ENCODE measurements around the gene TCIRG1.

TCIRG1 gene

DNA sequence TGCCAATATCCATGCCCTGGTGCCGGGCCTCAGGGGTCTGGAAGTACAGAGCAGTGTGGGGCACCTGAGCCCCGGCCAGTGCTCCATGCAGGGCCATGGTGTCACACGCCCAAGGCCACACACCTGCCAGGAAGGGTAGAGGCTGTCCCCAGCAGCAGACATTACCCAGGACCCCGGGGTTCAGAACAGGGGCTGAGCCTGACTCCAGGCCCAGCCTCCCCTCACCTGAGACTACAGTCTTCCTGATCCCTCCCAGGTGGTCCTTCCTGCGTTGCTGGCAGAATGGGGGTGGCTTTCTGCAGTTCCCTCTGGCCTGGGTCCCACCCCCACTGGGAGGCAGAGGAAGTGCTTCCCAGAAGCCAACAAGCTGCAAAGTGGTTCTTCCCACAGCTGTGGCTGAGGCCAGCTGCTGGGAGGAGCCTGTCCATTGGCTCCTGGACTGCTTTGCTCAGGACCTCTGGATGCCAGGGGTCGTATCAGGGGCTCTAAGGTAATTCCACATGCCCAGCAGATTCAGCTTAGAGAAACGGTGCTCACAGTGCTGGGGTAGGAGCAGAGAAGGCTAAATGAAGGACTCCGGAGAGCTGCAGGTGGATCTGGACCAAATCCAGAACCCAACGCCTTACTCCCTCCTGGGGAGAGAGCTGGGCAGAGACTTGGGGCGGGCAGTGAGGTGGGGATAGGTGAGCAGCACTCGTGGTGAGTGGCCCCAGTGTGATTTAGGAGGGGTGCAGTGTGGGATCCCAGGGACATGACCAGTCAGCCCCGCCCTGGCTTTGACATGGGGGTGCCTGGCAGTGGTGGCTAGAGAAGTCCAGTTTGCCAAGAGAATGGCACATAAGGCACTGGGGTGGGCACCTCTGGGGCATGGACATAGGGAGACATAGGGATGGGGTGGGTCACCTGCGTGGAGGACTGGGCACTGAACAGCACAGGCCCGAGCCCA, 12.6 kb downstream of the TCIRG1 start:
- DNase-seq (ENCODE audit: low spot score) = no peak

DNA sequence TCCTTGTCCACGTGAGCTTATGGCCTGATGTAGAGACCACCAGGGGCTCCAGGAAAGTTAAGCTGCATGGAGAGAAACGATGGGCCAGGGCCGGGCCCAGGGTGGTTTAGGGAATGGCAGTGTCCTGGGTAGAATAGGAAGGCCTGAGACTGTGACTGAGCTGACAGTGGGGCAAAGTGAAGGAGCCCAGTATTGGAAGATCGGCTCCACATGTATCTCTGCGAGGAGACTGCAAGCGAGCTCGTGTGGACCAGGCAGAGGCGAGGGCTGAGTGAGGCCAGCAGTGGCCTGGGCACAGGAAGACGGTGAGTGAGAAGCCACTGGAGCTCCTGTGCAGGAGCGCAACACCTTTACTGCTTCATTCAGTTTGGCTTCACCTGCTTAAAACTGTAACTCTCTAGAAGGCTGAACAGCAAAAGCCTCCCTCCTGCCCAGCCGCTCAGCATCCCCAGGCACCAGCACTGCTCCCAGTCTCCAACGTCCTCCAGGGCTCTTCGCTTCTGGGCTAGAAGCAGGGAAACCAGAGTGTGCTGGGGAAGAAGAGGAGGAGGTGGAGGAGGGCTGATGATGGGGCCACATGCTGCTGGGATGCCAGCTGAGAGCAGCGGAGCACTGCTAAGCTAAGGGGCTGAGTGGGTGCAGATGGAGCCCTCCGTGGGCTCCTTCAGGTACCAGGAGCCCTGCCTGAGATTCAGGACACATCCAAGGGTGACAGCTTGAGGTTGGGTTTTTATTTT, 13.5 kb downstream of the TCIRG1 start:
- no peak for DNase-seq (ENCODE audit: low spot score)

DNA sequence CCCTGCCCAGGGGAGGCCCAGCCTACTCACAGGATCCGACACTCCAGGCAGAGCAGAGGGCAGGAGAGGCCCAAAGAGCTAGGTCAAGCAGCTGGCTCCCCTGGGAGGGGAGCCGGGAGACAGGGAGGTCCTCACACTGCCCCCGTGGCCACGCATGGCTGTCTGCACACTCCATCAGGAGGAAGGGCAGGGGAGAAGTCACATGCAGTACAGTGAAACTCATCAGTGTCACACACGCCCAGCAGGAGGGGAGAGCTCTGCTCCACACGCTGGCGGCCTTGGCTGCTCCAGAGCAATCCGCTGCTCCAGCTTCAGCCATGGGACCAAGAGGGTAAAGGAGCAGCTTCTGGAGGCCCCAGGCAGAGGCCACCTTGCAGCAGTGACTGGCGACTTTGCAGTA, 14.3 kb downstream of the TCIRG1 start:
- DNase-seq (ENCODE audit: low spot score) = no peak

DNA sequence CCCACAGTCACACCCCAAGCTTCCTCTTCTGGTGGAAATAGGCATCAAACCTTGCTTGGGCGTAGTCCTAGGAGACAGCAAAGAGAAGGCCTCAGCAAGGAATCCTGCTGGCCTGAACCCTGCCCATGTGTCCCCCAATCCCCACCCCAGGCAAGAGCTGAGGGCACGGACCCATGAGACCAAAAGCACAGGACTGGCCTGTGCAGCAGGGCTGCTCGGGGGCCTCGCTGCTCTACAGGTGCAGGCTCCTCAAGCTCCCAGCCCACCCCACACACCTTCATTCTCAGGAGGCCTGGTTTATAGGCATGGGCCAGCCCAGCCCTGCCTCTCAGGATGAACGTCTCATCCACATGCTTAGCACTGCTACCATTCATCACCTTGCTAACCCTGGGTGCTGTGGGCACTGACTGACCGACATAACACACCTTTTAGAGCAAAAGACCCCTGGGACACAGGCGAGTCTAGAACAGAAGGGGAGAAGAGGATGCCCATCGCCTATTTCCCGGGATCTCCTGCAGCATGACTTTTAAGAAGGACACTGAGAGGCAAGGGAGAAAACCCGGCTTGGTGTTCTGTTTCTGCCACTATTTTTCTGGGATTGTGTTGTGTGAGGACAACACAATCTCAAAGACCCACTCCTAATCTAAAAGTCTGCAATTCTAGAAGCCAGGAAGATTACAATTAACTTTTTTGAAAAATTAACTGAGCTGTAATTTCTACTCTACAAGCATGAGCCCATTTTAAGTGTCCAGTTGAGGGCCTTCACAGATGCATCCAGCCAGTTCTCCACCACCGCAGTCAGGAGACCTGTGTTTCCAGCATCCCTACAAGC, 15.4 kb downstream of the TCIRG1 start:
- no peak for DNase-seq (ENCODE audit: low spot score)

DNA sequence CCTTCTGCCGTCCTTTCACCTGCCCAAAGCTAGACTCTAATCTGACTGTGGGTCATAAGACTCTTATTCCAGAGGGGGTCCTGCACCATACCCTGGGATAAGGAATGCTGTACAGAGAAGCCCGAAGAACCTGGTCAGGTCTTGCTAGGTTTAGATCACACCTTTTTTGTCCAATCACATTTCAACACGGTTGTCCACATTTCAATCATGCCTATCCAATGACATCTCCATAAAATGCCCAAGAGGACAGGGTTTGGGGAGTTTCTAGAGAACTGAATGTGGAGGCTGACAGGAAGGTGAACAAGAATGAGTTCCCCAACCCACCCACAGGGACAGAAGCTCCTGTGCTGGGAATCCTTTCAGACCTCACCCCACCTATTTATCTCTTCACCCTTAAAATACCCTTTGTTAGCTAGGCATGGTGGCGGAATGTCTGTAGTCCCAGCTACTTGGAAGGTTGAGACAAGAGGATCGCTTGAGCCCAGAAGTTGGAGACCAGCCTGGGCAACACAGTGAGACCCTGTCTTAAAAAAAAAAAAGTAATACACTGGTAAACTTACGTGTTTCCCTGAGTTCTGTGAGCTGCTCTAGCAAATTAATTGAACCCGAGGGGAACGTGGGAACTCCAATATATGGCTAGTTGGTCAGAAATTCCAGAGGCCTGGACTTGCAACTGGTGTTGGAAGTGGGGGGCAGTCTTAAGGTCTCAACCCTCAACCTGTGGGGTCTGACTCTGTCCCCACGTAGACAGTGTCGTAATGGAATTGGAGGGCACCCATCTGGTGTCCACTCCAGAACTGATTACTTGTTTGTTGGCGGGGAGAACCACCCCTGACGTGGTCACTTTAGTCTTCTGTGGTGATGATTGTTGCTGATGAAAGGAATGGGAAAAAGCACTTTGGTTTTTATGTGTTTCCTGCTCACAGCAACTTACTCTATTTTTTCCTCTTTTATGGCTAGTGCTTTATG, 17.8 kb downstream of the TCIRG1 start:
- no peak for DNase-seq (ENCODE audit: low spot score)

DNA sequence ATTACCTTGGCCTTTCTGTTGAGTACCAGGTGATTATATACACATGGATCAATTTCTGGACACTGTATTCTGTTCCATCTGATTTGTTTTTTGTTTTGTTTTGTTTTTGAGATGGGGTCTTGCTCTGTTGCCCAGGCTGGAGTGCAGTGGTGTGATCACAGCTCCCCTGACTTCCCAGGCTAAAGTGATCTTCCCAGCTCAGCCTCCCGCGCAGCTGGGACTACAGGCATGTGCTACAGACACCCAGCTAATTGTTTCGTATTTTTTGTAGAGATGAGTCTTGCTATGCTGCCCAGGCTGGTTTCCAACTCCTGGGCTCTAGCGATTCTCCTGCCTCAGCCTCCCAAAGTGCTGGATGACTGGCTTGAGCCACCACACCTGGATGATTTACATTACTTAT, 19.0 kb downstream of the TCIRG1 start:
- no peak for DNase-seq (ENCODE audit: low spot score)

DNA sequence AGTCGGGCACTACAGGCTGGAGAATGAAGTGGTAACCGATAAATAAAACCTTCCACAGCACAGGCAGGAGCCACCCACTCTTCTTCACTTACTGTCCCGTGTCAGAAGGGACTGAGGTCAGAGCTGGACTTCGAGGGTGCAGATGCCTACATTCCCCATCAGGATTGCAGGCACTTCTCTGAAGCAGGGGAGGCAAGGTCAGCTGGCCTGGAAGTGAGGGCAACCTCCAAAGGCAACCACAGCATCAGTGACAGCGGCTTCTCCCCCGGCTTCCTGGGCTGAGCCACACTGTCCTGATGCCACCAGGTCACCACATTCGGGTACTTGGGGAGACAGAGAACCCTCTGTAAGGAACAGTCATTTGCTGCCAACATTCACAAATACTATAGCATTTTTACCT, 22.7 kb downstream of the TCIRG1 start:
- DNase-seq (ENCODE audit: low spot score) = no peak

DNA sequence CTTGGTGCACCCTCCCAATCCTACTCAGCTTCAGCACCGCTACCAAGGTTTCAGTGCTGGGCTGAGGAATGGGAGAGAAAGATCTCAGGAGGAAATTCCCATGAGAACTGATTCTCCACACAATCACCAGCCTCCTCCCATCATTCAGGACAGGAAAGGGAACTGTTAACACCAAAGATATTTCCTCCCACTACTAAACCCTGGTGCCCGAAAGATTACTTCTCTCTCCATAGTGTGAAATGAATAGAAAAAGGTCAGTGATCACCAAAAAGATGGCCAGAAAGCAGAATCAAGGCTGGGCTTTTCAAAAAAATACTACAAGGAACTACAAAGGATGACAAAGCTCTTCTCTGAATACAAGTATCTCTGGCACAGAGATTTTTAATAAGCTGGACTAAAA, 26.1 kb downstream of the TCIRG1 start:
- no peak for DNase-seq (ENCODE audit: low spot score)

DNA sequence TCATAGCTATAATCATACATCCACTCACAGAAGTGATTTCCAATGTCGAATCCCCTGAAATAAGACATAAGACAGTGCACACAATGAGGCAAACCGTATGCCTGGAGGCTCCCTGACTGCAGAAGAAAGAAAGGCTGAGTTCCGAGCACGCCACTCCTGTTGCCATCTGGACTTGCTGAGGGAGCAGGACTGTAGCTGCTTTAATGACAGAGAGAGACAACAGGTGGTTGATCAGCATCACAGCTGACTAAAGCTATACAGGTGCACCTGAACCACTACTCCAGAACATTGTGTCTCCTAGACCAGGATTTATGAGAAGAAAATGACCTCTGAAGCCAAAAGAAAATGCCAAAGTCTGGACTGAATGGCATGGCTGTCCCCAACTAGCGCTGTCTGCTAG, 27.0 kb downstream of the TCIRG1 start:
- no peak for DNase-seq (ENCODE audit: low spot score)

DNA sequence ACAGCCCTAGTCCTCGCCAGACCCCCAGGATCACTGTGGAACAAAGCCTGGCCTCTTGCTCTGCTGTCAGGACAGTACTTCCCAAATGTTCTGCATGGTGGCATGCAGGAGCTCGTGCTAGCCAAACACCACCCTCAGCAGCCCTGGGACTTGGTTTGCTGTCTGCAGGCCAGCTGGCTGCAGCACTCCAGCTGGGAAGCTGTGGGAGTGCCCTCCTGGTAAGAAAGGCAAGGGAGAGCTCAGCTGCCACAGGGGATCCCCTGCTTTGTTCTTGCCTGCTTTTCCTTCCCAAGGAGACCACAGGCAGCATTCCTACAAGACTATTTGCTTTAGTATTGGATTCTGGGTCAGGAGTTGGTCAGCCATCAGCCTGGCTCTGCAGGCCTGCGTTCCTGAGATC, 27.9 kb downstream of the TCIRG1 start:
- DNase-seq (ENCODE audit: low spot score) = no peak

DNA sequence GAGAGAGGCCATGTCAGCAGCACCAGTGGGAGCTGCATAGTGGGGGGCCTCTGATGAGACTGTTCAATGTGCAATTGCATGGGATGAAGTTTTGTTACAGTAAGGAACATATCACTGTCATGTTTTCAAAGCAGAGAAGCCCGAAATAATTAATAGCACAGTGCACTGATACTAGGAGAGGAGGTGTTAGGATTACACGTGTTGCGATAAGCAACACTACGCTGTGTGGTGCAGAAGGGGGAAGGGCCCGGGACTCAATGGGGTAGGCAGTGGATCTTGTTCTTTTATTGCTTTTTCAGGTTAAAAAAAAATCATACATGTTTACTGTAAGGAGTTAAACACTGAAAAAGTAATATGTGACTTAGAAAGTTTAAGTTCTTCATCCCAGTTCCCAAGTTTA, 29.2 kb downstream of the TCIRG1 start:
- no peak for DNase-seq (ENCODE audit: low spot score)

DNA sequence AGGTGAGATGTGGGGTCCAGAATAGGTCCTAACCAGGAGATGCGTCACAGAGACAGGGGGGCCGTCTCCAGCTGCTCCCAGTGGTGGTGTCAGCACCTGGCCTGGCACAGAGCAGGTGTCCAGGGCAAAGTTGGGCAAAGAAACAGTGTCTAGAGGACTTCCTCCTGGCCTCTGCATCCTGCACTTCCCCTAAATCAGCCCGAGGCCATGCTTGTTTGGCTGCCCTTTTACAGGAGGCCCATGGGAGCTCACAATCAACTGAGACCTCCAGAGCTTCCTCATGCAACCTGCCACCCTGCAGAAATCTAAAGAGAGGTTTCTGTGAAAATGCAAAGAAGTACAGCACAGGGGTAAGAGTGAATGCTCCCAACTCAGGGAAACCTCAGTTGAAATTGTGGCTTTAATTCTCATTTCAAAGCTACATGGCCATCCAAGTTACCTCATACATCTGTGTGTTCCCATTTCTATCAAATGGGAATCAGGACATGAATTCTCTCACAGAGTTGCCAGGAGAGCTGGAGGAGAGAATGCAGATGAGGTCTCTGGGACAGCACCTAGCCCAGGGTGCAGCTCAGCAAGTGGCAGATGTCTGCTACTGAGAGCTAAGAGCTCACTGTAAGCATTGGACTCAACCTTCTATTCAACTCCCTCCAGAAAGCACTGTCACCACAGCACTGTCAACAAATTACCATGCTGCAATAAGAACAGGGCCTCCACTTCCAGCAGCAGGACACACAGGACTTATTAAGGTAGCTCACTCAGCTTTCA, 32.6 kb downstream of the TCIRG1 start:
- DNase-seq (ENCODE audit: low spot score) = no peak

DNA sequence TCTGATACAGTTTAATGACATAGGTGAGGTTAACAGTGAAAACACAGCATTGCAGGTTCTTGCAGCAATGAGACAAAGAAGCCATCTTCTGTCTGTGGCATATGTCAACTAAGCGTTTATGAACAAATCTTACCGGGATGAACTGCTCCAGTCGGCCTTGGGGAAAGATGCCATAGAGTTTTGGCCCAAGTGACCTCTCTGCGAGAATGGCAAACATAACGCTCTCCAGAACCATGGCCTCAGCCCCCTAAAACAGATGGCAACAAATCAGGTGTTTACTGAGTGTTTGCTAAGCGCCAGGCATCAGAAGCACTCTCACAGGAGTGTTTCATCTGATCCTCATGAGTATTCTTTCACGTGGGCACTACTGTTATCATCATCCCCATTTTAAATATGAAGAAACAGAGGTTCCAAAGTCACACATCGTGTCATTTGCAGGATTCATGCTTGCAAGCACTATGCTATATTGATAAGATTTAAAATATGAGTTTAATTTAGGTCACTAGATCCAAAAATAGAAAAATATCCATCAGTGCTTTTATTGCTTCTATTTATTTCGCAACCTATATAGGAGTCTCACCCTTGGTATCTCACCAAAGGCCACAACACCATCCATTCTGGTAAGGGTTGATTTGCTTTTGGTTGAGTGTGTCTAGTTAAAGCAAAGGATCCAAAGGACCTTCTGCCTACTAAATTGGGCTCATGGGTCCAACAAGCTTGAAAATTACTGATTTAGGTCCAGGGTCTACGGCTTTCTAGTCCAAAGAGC, 35.9 kb downstream of the TCIRG1 start:
- DNase-seq (ENCODE audit: low spot score) = no peak

DNA sequence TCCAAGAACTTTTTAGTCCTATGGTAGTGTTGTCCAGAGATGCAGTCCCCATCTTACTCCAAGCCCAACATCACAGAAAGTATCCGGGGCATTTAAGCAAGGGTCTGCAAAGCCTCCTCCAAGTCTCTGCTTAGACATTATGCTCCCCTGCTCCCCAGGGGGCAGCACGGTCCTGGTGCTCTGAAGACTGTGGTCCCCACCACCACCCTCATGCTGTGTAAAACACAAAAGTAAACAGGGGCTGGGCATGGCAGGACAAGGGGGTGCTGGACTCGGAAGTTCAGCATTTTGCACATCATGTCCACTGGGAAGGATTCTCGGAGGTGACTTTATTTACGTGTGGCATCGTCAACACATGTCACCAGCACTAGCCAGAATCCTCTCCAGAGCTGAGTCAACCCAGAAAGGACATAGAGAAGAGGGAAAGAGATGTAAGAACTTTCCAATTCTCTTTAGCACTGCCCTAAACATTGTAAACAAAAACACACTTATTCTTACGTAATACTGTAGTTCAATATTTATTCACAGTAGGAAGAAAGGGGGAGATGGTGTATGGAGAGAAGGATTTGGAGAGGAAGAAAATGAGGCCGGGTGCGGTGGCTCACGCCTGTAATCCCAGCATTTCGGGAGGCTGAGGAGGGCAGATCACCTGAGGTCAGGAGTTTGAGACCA, 37.7 kb downstream of the TCIRG1 start:
- DNase-seq (ENCODE audit: low spot score) = no peak

DNA sequence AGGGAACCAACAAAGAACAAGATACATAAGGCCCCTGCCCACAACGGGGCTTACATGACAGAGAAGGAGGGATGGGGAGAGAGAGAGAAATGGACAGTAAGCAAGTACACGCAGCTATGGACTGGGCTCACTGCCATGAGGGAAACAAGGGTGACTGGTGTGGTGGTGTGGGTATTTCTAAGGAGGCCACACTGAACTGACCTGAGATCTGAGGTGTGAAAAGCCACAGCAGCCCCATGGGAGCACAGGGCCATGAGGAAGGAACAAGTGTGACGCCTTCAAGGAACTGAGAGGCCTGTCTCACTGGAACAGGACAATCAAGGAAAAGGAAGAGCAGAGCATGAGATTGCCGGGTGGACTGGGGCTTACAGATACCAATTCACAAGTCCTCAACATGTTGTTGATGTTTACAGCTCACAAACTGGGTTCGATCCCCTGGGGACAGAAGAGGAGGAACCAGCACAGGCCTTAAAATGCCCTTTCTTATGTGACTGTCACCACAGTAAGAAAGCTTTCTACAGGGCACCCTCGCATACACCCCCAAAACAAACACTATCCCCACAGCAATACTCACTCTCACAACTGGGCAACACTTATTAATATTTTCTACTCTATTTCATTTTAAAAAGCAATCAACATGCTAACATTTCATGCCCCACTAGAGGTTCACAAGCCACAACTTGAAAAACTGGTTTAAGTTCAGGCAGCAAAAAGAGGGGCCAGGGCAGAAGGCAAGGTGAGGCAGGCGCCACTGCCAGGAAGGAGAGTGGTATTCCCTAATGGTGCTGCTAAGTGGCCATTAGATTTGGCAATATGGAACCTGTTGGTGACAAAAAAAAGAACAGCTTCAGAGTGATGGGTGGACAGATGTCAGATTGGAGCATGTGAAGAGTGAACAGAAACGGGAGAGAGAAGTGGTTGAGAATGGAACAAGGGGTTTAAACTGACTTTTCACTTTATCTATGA, 39.1 kb downstream of the TCIRG1 start:
- no peak for DNase-seq (ENCODE audit: low spot score)

DNA sequence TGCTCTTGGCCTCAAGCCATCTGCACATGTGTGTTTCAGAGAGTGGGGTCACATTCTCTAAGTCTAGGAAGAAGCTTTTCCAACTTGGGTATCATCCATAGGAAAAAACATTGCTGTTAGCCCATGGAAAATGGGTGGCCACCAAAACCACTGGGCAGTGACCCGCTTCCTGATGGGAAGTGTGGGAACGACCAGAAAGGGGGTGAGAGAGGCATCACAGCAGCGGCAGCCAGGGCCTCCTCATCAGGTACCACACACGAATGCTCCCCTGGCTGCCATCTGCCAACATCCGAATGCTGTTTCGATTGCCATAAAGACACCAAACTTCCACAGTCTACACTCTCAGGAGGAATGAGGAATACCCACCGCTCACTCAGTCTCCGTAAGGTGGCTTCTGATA, 42.0 kb downstream of the TCIRG1 start:
- DNase-seq (ENCODE audit: low spot score) = no peak

DNA sequence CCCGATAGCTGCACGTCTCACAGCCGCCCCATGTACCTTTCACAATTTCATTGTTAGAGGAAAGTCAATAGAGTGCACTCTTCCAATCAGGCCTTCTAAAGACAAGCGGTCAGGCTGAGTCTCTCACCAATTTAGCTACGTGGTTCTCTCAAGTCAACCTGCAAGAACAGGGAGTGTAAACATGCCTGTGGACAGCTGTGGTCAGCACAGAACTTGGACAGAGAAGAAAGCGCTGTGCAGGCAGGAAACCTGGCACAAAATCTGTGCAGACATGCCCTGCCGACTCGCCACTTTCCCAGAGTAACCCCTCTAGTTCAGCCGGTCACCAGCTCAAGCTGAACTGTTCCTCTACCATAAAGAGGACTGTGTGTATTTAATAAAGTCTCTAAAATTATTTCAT, 42.9 kb downstream of the TCIRG1 start:
- no peak for DNase-seq (ENCODE audit: low spot score)

DNA sequence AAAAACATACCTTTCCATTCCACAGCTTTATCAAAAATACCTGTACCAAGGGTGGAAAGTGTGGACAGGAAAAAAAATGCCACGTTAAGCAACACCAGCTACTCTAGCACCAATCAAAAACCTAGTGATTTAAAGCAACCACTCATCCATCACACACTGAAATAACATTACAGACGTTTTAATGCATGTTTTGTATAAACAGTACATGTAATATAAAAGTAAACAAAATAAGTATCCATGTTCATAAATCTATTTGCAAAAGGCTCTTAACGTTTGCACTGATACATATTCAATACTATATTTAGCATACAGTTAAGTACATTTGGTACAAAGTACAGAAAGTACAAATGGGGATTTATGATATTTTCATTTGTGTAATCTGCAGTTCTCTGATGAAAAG, 43.7 kb downstream of the TCIRG1 start:
- DNase-seq (ENCODE audit: low spot score) = no peak
